ENCODE data around the gene SYNE2. TPM values are rescaled to one million over a fixed set of nuclear protein-coding genes. Genes with fewer than 3 reads are reported as not detected.

SYNE2 gene
- total RNA-seq, 4 donors from 2014 or later, result 96.9 to 207 (median 182) TPM

DNA sequence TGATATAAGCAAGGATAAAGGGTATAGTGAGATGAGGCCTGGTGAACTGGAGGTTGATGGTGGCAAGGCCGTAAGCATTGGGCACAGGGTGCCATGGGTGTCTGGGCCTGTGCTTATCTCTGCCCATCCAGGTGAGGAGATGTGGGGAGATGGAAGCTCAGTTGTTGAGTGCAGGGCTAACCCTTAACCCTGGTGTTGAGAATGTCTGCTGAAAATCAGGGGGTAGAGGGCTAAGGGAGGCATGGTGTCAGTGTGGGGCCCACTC lies 86.1 kb downstream of the SYNE2 start:
- ATAC-seq (no peak), DNase-seq (no peak)
- H3K4me3 ChIP-seq, result no peak overlapping the region
- intact Hi-C loops (cut with DNase I; ENCODE audit: low total_unique reads) (no loop called here), in situ Hi-C loops (cut with MboI; ENCODE audit: low sequenced_read_pairs in 4 of 4) (no loop called here)
- peaks cover 0 to 12% of the 10 kb centered on the region in 2 donors for H3K36me3 ChIP-seq
- no peaks in the 10 kb centered on the region for H3K27me3 ChIP-seq
- H3K27ac ChIP-seq, result no peak overlapping the region
- H3K9me3 ChIP-seq, result no peaks in the 10 kb centered on the region
- TF ChIP-seq, protein P1, sequence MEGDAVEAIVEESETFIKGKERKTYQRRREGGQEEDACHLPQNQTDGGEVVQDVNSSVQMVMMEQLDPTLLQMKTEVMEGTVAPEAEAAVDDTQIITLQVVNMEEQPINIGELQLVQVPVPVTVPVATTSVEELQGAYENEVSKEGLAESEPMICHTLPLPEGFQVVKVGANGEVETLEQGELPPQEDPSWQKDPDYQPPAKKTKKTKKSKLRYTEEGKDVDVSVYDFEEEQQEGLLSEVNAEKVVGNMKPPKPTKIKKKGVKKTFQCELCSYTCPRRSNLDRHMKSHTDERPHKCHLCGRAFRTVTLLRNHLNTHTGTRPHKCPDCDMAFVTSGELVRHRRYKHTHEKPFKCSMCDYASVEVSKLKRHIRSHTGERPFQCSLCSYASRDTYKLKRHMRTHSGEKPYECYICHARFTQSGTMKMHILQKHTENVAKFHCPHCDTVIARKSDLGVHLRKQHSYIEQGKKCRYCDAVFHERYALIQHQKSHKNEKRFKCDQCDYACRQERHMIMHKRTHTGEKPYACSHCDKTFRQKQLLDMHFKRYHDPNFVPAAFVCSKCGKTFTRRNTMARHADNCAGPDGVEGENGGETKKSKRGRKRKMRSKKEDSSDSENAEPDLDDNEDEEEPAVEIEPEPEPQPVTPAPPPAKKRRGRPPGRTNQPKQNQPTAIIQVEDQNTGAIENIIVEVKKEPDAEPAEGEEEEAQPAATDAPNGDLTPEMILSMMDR (IDR thresholded peaks at IDR 0.05 in 4 of 5, conservative IDR thresholded peaks at IDR 0.05 in 1 of 5), result no peak
- TF ChIP-seq POLR2A (IDR thresholded peaks at IDR 0.05), result no peak
- H3K4me1 ChIP-seq, result peaks cover 0 to 12% of the 10 kb centered on the region in 2 donors

DNA sequence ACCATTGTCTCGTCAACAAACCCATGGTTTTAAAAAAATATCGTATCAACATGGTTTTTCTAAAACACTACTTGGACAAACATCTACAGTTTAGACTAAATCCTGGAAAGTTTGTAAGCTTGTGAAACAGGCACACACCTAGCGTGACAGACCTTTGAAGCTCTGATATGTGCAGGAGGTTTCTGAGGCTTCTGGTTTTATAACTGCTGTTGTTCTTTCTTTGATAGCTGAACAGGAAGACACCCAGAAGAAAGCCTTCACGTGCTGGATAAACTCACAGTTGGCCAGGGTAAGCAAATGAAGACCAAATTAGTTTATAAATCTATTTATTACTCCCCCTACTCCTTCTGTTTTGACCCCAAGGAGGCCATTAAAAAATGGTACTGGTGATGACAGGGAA lies 87.6 kb downstream of the SYNE2 start:
- no peak for TF ChIP-seq POLR2A (IDR thresholded peaks at IDR 0.05)
- TF ChIP-seq, protein P1 (IDR thresholded peaks at IDR 0.05 in 4 of 5, conservative IDR thresholded peaks at IDR 0.05 in 1 of 5), result no peak
- Histone ChIP-seq H3K4me3 (no peak overlapping the region), H3K36me3 (peaks cover 0 to 12% of the 10 kb centered on the region in 2 donors), H3K27me3 (no peaks in the 10 kb centered on the region), H3K27ac (no peak overlapping the region), H3K4me1 (peaks cover 0 to 12% of the 10 kb centered on the region in 2 donors), H3K9me3 (no peaks in the 10 kb centered on the region)
- no peak for ATAC-seq
- in situ Hi-C loops (cut with MboI; ENCODE audit: low sequenced_read_pairs in 4 of 4), result no loop called here
- no peak for DNase-seq
- intact Hi-C loops (cut with DNase I; ENCODE audit: low total_unique reads), result no loop called here

DNA sequence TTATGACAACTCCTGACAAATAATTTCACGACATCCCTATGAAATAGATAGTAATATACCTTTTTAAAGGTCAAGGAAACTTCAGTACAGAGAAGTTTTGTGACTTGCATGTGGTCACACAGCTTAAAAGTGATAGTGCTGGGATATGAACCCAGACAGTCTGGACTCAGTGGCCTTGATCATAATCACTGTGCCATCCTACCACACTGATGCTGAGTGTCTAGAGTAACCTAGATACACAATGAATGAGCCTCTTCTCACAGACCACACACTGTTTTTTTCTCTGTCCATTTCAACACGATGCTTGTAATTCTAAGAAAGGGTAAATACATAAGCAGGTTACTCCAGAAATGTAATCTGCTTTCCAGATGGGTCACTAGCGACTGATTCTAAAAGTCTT lies 88.2 kb downstream of the SYNE2 start:
- H3K27ac ChIP-seq, result no peak overlapping the region
- no peak overlapping the region for H3K4me3 ChIP-seq
- in situ Hi-C loops (cut with MboI; ENCODE audit: low sequenced_read_pairs in 4 of 4), result no loop called here
- no peaks in the 10 kb centered on the region for H3K9me3 ChIP-seq
- ATAC-seq (no peak), DNase-seq (no peak)
- peaks cover 0 to 12% of the 10 kb centered on the region in 2 donors for H3K4me1 ChIP-seq
- no peaks in the 10 kb centered on the region for H3K27me3 ChIP-seq
- no peak for TF ChIP-seq POLR2A (IDR thresholded peaks at IDR 0.05)
- TF ChIP-seq, protein P1 (IDR thresholded peaks at IDR 0.05 in 4 of 5, conservative IDR thresholded peaks at IDR 0.05 in 1 of 5), result no peak
- intact Hi-C loops (cut with DNase I; ENCODE audit: low total_unique reads), result no loop called here
- peaks cover 0 to 14% of the 10 kb centered on the region in 2 donors for H3K36me3 ChIP-seq

DNA sequence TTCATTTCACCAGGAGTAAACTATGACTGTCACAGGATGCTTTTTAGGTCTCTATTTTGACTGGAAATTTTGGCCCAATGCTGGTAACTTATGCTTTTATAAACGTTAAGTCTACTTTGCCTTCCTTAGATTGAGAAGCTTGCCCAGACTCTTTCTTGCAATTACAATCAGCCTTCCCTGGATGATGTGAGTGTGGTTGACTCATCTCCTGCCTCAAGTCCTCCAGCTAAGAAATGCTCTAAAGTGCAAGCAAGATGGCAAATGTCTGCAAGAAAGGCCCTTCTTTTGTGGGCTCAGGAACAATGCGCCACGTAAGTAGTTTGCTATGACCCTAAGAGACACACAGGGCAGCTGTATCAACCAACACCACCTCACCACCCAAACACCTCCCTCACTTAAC lies 96.9 kb downstream of the SYNE2 start:
- H3K9me3 ChIP-seq, result no peaks in the 10 kb centered on the region
- in situ Hi-C loops (cut with MboI; ENCODE audit: low sequenced_read_pairs in 4 of 4), result no loop called here
- no peak for TF ChIP-seq POLR2A (IDR thresholded peaks at IDR 0.05)
- TF ChIP-seq, protein P1 (IDR thresholded peaks at IDR 0.05 in 4 of 5, conservative IDR thresholded peaks at IDR 0.05 in 1 of 5), result no peak
- DNase-seq, result no peak
- no peaks in the 10 kb centered on the region for H3K27me3 ChIP-seq
- peaks cover 0 to 32% of the 10 kb centered on the region in 2 donors for H3K36me3 ChIP-seq
- intact Hi-C loops (cut with DNase I; ENCODE audit: low total_unique reads), result no loop called here
- H3K27ac ChIP-seq, result no peak overlapping the region
- H3K4me3 ChIP-seq, result no peak overlapping the region
- ATAC-seq, result no peak
- H3K4me1 ChIP-seq, result no peaks in the 10 kb centered on the region

DNA sequence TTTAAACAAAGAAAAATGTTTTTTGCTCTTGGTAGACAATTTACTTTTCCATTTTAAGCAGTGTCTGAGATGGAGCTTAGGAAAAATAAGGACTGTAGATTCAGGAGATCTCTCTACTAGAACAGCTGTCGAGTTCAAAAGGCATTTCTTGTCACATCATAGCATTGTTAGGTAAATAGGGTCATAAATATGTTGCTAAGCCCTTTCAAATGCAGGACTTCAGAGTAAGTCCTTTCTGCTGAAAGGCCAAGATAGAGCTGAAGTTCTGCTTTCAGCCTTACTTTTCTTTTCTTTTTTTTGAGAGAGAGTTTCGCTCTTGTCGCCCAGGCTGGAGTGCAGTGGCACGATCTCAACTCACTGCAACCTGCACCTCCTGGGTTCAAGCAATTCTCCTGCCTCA lies 98.2 kb downstream of the SYNE2 start:
- intact Hi-C loops (cut with DNase I; ENCODE audit: low total_unique reads) (no loop called here), in situ Hi-C loops (cut with MboI; ENCODE audit: low sequenced_read_pairs in 4 of 4) (no loop called here)

More for the DNA sequence above, 98.2 kb downstream of the SYNE2 start:
- no peak for DNase-seq
- Histone ChIP-seq H3K27me3 (no peaks in the 10 kb centered on the region), H3K9me3 (no peaks in the 10 kb centered on the region), H3K4me1 (no peaks in the 10 kb centered on the region), H3K36me3 (peaks cover 0 to 29% of the 10 kb centered on the region in 2 donors), H3K4me3 (no peak overlapping the region), H3K27ac (no peak overlapping the region)
- TF ChIP-seq, protein P1 (IDR thresholded peaks at IDR 0.05 in 4 of 5, conservative IDR thresholded peaks at IDR 0.05 in 1 of 5), result no peak
- TF ChIP-seq POLR2A (IDR thresholded peaks at IDR 0.05), result no peak
- no peak for ATAC-seq
